Measurements from ENCODE around the gene KCND1.

The KCND1 gene

GRCh38 chrX:48938721-48939425, 32.8 kb downstream of the KCND1 start:
- FAIRE-seq, result no peak

GRCh38 chrX:48937054-48937907, 34.4 kb downstream of the KCND1 start:
- FAIRE-seq (no peak), DNase-seq (ENCODE audit: low spot score) (peak; percentile 15)

More at GRCh38 chrX:48938721-48939425, 32.8 kb downstream of the KCND1 start:
- DNase-seq (ENCODE audit: low spot score), result no peak

DNA sequence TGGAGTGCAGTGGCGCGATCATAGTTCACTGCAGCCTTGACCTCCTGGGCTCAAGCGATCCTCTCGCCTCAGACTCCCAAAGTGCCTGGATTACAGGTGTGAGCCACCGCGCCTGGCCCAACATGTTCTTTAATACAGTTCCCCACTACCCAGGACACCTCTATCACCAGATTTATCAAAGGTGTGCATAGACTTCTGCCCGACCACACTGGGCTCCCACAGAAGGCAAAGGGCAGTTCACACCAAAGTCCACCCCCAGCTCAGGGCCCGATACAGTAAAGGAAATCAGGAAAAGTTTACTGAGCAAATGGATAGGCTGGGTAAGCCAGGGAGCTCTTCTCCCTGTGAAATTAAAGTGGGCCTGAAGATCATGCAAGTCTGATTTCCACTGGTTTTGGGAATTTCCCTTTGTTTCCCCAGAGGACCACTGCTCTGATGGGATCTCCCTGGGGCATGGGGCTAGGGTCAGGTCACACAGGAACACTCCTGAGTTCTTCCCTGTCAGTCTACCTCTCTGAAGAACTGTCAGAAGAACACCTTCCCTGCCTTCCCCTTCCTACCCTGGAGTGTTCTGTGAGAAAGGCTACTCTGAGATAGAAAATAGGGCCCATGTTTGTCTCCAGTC, 35.1 kb downstream of the KCND1 start:
- DNase-seq (ENCODE audit: low spot score) (no peak), FAIRE-seq (no peak)

DNA sequence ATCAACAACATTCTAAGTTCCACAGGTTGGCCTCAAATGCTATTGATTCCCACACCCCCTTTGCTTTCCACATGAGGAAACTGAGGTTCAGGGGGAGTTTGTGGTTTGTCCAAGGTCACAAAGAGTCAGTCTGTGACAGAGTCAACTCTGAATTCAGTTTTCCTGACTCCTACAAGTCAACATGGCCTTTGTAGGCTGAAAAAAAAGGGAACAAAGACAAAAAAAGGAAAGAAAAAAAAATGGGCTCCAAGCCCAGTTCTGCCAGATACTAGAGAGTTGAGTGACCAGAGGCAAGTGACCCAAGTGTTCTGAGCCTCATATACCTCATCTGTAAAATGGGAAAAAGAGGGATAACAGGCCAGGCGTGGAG, 36.4 kb downstream of the KCND1 start:
- DNase-seq (ENCODE audit: low spot score) (no peak), FAIRE-seq (no peak)

DNA sequence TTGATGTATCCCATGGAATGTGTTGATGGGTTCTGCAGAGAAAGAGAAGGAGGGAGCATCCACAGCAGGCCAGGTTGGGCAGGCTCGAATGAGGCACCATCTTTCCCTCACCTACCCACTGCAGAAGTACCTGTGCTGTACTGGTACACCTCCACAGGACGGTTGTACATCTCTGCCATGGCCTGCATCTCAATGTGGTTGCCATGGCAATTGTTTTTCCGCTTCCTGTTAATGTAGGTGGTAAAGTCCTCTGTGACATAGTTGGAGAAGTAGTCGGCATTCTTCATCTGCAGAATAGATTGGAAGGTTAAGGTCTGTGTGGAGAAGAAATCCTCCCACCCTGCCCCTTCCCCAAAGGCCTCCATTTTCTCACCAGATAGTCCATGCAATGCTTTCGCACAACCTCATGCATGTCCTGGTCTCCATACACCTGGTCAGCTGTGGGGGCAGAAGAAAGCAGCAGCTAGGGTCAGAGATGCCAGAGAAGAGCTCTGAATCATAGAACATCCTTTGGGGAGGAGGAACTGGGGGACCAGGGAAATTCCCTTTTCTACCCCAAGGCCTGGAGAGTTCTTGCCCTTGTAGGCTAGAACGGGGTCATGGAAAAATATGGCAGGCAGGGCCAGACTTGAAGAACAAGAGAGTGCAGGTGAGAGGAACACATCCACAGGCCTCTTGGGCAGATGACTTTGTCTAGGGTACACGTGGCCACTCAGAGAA, 36.9 kb downstream of the KCND1 start:
- no peak for FAIRE-seq
- no peak for DNase-seq (ENCODE audit: low spot score)

GRCh38 chrX:48933757-48934156, 37.9 kb downstream of the KCND1 start:
- DNase-seq (ENCODE audit: low spot score) (no peak), FAIRE-seq (no peak)

DNA sequence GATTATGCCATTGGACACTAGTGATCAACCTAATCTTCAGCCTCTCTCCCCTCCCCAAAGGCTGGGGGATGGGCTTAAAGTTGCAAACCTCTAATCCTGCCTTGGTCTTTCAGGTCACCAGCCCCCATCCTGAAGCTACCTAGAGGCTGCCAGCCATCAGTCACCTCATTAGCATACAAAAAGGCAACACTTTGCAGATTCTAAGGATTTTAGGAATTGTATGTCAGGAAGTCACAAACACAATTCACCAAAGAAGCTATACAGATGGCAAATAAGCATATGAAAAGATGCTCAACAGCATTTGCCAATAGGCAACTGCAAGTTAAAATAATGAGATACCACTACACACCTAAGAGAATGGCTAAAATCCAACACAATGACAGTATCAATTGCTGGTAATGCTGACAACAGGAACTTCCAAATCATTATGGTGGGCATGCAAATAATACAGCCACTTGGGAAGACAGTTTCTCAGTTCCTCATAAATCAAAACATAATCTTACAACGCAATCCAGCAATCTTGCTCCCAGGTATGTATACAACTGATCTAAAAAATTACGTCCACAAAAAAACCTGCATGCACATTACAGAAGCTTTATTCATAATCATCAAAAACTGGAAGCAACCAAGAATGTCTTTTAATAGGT, 43.8 kb downstream of the KCND1 start:
- no peak for FAIRE-seq
- no peak for DNase-seq (ENCODE audit: low spot score)

DNA sequence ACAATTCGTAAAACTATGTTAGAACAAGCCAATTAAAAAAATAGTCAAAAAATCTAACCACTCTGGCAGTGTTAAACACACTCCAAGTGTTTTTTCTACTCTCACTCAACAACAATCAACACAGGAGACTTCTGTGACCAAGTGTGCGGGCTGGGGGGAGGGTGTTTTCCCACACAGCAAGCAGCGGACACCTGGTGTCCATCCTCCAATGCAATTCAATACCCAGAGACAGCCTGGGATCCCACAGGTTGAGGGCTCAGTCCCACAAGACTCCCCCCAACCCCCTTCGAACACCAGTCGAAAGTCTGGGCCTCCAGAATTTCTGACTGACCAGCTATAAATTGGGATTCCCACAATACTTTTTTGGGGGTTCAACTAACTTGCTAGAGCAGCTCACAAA, 44.5 kb downstream of the KCND1 start:
- DNase-seq (ENCODE audit: low spot score) (no peak), FAIRE-seq (no peak)

GRCh38 chrX:48924270-48924669, 47.4 kb downstream of the KCND1 start:
- no peak for DNase-seq (ENCODE audit: low spot score)

DNA sequence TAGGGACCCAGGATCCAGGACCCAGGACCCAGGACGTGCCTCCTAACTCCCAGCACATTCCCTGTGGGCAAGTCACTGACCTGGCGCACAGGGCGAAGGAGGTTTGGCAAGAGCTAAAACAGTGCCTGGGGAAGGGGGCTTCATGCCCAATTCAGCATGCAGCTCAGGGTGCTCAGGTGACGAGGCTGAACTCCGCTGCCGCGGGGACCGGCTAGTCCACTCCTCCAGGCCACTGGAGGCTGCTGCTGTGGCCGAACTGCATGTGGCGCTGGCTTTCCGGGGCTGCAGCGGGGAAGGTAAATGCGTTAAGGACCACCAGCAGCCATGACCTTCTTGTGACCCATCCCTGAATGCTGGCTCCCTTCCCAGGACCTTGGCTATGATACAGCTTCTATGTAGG, 47.9 kb downstream of the KCND1 start:
- no peak for DNase-seq (ENCODE audit: low spot score)
- FAIRE-seq, result no peak

More at GRCh38 chrX:48924270-48924669, 47.4 kb downstream of the KCND1 start:
- FAIRE-seq, result no peak

GRCh38 chrX:48920718-48921104, 50.9 kb downstream of the KCND1 start:
- DNase-seq (ENCODE audit: low spot score), result no peak
- FAIRE-seq, result no peak

GRCh38 chrX:48919947-48920717, 51.5 kb downstream of the KCND1 start:
- DNase-seq (ENCODE audit: low spot score) (no peak), FAIRE-seq (no peak)

DNA sequence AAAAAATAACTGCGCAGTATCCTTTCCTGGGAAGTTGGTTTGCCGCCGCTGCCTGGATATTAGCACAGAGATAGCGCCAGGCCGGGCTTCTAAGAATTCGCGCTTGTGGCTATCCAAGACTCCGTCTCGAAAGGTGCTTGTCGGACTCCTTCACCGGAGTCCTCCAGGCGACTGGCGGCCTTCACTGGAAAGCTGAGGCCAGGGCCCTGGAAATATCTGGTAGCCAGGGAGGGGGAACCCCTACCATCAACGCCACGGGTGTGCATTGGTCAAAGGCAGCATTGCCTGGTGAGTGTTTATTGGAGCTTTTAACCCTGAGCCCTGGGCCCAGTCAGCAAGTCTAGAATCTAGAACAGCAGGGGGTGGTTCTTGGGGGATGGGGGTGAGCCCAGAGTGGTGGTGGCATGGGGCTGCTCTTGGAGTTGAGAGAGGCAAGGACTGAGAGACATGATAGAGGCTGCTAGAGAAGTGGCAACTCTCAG, 52.2 kb downstream of the KCND1 start:
- DNase-seq (ENCODE audit: low spot score) (no peak), FAIRE-seq (no peak)

DNA sequence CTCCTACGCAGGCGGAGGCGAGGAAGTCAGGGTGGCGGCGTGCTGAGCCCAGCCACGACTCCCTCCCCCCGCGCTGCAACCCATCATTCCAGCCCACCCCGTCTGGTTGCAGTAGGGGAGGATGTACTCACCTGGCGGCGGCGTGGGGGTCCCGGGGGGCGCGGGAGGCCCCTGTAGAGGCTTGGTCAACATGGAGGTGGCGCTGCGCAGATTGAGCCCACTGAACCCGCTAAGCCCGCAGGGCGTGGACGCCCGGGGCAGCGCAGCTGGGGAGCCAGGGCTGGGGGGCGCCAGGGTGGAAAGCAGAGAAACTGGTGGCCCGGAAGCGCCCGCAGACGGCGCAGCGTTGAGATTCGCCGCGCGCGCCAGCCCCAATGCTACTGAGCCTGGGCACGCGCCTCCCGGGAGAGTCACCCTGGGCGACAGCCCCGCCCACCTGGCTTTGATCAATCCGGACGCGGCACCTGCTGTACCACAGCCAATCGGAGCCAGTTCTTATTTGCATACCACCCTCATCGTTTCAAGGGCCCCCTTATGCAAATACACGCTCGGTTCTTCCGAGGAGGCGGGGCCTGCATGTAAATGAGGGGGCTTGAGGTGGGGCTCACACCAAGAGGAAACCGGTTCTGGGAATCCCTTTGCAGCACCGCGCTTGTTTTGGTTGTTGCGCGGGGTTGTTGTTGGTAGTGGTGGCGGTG, 52.9 kb downstream of the KCND1 start, which contains the start of gene PIM2:
TSS of gene PIM2 (minus strand) at position 382 of the 698 bp plus-strand sequence. CDS start at position 192, 190 bp downstream.
- DNase-seq (ENCODE audit: low spot score) (no peak), FAIRE-seq (no peak)

DNA sequence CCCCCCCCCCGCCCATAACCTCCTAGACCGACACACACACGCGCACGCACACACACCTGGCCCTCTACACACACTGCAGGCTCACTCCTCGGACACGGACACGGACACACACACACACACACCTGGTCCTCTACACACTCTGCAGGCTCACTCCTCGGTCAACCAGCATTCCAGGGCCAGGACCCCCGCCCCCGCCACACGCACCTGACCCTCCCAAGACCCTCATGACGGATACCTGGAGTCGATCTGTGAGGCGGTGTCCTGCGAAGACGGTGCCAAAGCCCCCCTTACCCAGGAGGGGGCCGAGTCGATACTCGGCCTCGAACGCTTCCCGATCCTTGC, 53.4 kb downstream of the KCND1 start:
- DNase-seq (ENCODE audit: low spot score) (no peak), FAIRE-seq (no peak)

DNA sequence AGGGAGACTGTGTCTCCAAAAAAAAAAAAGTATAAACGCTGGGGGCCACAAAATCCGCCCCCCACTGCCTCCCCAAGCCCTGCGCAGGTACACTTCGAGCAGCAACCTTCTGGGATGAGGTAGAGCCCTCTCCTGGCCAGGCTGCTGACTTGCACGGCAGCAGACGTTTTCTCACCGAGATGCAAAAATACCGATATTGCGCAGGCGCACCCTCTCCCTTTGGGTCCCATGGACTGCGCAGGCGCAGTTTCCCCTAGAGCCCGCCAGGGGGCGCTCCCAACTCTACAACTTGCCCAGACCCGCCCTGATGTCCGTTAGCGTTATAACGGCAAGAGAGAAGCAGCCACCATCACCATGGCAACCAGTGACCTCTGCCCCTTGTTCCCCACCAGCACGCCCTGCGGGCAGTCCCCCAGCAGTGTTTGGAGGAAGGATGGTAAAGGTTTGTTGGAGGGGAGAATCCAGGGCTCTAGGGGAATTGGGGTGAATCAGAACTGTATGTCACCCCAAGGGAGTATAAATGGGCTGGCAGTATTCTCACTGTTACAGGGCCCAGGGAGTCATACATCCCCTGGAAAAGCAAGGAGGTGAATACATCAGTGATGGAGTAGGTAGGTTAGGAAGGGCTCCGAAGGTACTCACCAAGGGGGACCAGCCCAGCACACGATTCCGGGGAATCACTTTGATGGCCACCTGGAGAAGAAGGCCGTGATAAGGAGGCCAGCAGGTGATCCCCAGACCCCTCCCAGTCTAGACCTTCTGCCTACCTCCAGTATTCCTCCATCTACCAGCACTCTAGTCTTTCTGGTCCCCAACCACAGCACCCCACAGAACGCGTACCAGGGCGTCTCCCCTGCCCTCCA, 54.3 kb downstream of the KCND1 start:
- peak; percentile 46 for FAIRE-seq
- DNase-seq (ENCODE audit: low spot score), result peak; percentile 90

GRCh38 chrX:48914593-48915493, 56.8 kb downstream of the KCND1 start:
- DNase-seq (ENCODE audit: low spot score), result no peak
- no peak for FAIRE-seq
